SK-N-DZ (cell line): ENCODE measurements around the gene RIN1.
"Not testable (repeated sequence)": the region's sequence is repeated elsewhere in the genome, so short reads cannot be mapped to it uniquely, and the experiment has no call there.

ENCODE experiments used
- DNase-seq: peaks from one replicate; pipeline ENCODE4 v3.0.0-alpha.2; 2015; ENCODE audit warnings: low spot score

Gene RIN1

GRCh38 chr11:66334605-66335442, 1.4 kb downstream of the RIN1 start:
- DNase-seq = no peak

GRCh38 chr11:66333896-66334604, 2.2 kb downstream of the RIN1 start:
- no peak for DNase-seq

- no peak for DNase-seq
These were observed 2.9 kb downstream of the RIN1 start for GRCh38 chr11:66333220-66333877.

- DNase-seq = no peak
These were observed 3.6 kb downstream of the RIN1 start for GRCh38 chr11:66332371-66333219.

GRCh38 chr11:66331542-66332370, 4.5 kb downstream of the RIN1 start:
- no peak for DNase-seq

- DNase-seq = peak; percentile 55
These were observed 5.3 kb downstream of the RIN1 start for GRCh38 chr11:66330931-66331330.

- DNase-seq = no peak
These were observed 7.0 kb downstream of the RIN1 start for GRCh38 chr11:66329165-66329673.

GRCh38 chr11:66328302-66329144, 7.7 kb downstream of the RIN1 start:
- peak; percentile 85 for DNase-seq

GRCh38 chr11:66328031-66328301, 8.3 kb downstream of the RIN1 start:
- DNase-seq = no peak

- no peak for DNase-seq
These were observed 8.8 kb downstream of the RIN1 start for GRCh38 chr11:66327171-66328030.

GRCh38 chr11:66326261-66327111, 9.7 kb downstream of the RIN1 start:
- peak; percentile 64 for DNase-seq

- DNase-seq = no peak
These were observed 11.0 kb downstream of the RIN1 start for GRCh38 chr11:66325263-66325671.

- no peak for DNase-seq
These were observed 11.6 kb downstream of the RIN1 start for GRCh38 chr11:66324664-66325063.

- no peak for DNase-seq
These were observed 12.6 kb downstream of the RIN1 start for GRCh38 chr11:66323684-66324083.

- no peak for DNase-seq
These were observed 13.4 kb downstream of the RIN1 start for GRCh38 chr11:66322732-66323427.

GRCh38 chr11:66321606-66322005, 14.6 kb downstream of the RIN1 start:
- DNase-seq = no peak

- DNase-seq = not testable (repeated sequence)
These were observed 15.5 kb downstream of the RIN1 start for GRCh38 chr11:66320748-66321147.
